Cerebellar cortex (tissue), 1 donor: Measurements from ENCODE around the gene CDH12.
"Not testable (repeated sequence)": the region's sequence is repeated elsewhere in the genome, so short reads cannot be mapped to it uniquely, and the experiment has no call there.

Experiments used
- DNase-seq: peaks from one replicate; pipeline ENCODE4 v3.0.0-alpha.2; 2015; ENCODE audit warnings: low spot score

CDH12 gene

GRCh38 chr5:22852807-22853660, at the start of gene CDH12:
CDH12 (minus strand) TSS chr5:22853344.
- DNase-seq: peak; percentile 58

GRCh38 chr5:22901885-22902284, 48.7 kb upstream of the CDH12 start:
- DNase-seq: no peak

- no peak for DNase-seq
These were observed 47.7 kb upstream of the CDH12 start for GRCh38 chr5:22900801-22901310.

GRCh38 chr5:22899341-22899740, 46.2 kb upstream of the CDH12 start:
- peak; percentile 82 for DNase-seq

GRCh38 chr5:22896152-22896551, 43.0 kb upstream of the CDH12 start:
- DNase-seq: no peak

- no peak for DNase-seq
These were observed 39.3 kb upstream of the CDH12 start for GRCh38 chr5:22892441-22892840.

- peak; percentile 23 for DNase-seq
These were observed 36.6 kb upstream of the CDH12 start for GRCh38 chr5:22889720-22890119.

GRCh38 chr5:22887566-22887965, 34.4 kb upstream of the CDH12 start:
- DNase-seq: no peak

GRCh38 chr5:22858911-22859310, 5.8 kb upstream of the CDH12 start:
- not testable (repeated sequence) for DNase-seq

GRCh38 chr5:22855824-22856223, 2.7 kb upstream of the CDH12 start:
- DNase-seq: no peak

GRCh38 chr5:22850981-22851380, 2.2 kb downstream of the CDH12 start:
- DNase-seq: peak; percentile 23

- no peak for DNase-seq
These were observed 6.5 kb downstream of the CDH12 start for GRCh38 chr5:22846693-22847092.

- DNase-seq: no peak
These were observed 8.5 kb downstream of the CDH12 start for GRCh38 chr5:22844636-22845035.

- DNase-seq: no peak
These were observed 9.0 kb downstream of the CDH12 start for GRCh38 chr5:22844155-22844554.

GRCh38 chr5:22842574-22842973, 10.6 kb downstream of the CDH12 start:
- no peak for DNase-seq

GRCh38 chr5:22837803-22838202, 15.3 kb downstream of the CDH12 start:
- no peak for DNase-seq

- DNase-seq: peak; percentile 22
These were observed 17.5 kb downstream of the CDH12 start for GRCh38 chr5:22835686-22836085.

GRCh38 chr5:22793463-22793862, 59.7 kb downstream of the CDH12 start:
- DNase-seq: no peak

- DNase-seq: no peak
These were observed 65.3 kb downstream of the CDH12 start for GRCh38 chr5:22787807-22788206.

- DNase-seq: no peak
These were observed 65.7 kb downstream of the CDH12 start for GRCh38 chr5:22787398-22787797.

- no peak for DNase-seq
These were observed 72.4 kb downstream of the CDH12 start for GRCh38 chr5:22780756-22781155.

GRCh38 chr5:22779499-22779898, 73.6 kb downstream of the CDH12 start:
- DNase-seq: no peak

- DNase-seq: no peak
These were observed 76.9 kb downstream of the CDH12 start for GRCh38 chr5:22776285-22776684.

- DNase-seq: not testable (repeated sequence)
These were observed 78.9 kb downstream of the CDH12 start for GRCh38 chr5:22774214-22774613.
